ENCODE measurements around the gene ROPN1L.

The ROPN1L gene

GRCh38 chr5:10399839-10400238, 41.8 kb upstream of the ROPN1L start:
- Histone ChIP-seq H3K4ac (ENCODE audit: low read length) (no peak overlapping the region), H3K4me1 (ENCODE audit: control insufficient read depth in 2 of 2, insufficient read depth in 1 of 2, low read depth in 1 of 2, low read length in 2 of 2) (peaks cover 0 to 6% of the 10 kb centered on the region in 2 donors), H3K36me3 (replicated peaks in 1 of 2; ENCODE audit: control insufficient read depth in 2 of 2, insufficient read depth in 2 of 2, low read length in 2 of 2) (peaks cover 11 to 100% of the 10 kb centered on the region in 2 donors), H2BK15ac (ENCODE audit: low read length) (no peak overlapping the region), H2BK120ac (ENCODE audit: low read depth, low read length) (no peak overlapping the region), H3K14ac (ENCODE audit: low read length) (no peak overlapping the region), H2AFZ (ENCODE audit: low read length) (no peak overlapping the region), H4K8ac (ENCODE audit: low read depth, low read length) (no peak overlapping the region), H3K27me3 (ENCODE audit: control insufficient read depth in 3 of 3, insufficient read depth in 3 of 3, low read depth in 1 of 3, low read length in 3 of 3) (no peaks in the 10 kb centered on the region), H3K18ac (ENCODE audit: low read length) (no peak overlapping the region), H2AK5ac (ENCODE audit: low read depth, low read length) (no peak overlapping the region), H3K9ac (ENCODE audit: low read depth, low read length, poor library complexity) (no peak overlapping the region), H2BK5ac (ENCODE audit: low read length) (no peak overlapping the region), H4K91ac (ENCODE audit: low read depth, low read length, poor library complexity) (no peak overlapping the region), H3K79me1 (ENCODE audit: low read depth, low read length) (no peaks in the 10 kb centered on the region), H2BK12ac (ENCODE audit: low read length) (no peak overlapping the region), H3K4me2 (ENCODE audit: insufficient read depth, low read length, poor library complexity, severe bottlenecking) (no peak overlapping the region), H3K27ac (replicated peaks; ENCODE audit: low read length) (no peak overlapping the region), H3K4me3 (ENCODE audit: low read length in 2 of 2) (no peak overlapping the region), H3K23ac (ENCODE audit: low read depth, low read length, poor library complexity) (no peak overlapping the region), H3K9me3 (replicated peaks in 1 of 2; ENCODE audit: control insufficient read depth in 2 of 2, insufficient read depth in 1 of 2, low read depth in 1 of 2, low read length in 2 of 2) (peaks cover 0 to 8% of the 10 kb centered on the region in 2 donors)
- DNase-seq (ENCODE audit: low spot score) = no peak

GRCh38 chr5:10400411-10400810, 41.3 kb upstream of the ROPN1L start:
- no peak overlapping the region for H4K91ac ChIP-seq (ENCODE audit: low read depth, low read length, poor library complexity)
- H3K4me3 ChIP-seq (ENCODE audit: low read length in 2 of 2) = no peak overlapping the region
- H3K14ac ChIP-seq (ENCODE audit: low read length) = no peak overlapping the region
- H3K4me2 ChIP-seq (ENCODE audit: insufficient read depth, low read length, poor library complexity, severe bottlenecking) = no peak overlapping the region
- H2BK15ac ChIP-seq (ENCODE audit: low read length) = no peak overlapping the region
- H3K9ac ChIP-seq (ENCODE audit: low read depth, low read length, poor library complexity) = no peak overlapping the region
- H2AK5ac ChIP-seq (ENCODE audit: low read depth, low read length) = no peak overlapping the region
- H3K18ac ChIP-seq (ENCODE audit: low read length) = no peak overlapping the region
- no peak overlapping the region for H2AFZ ChIP-seq (ENCODE audit: low read length)
- no CpG with 5 or more reads among the region's 2 CpGs for WGBS, 2 donors (ENCODE audit: extremely low coverage in 2 of 2, insufficient read length in 2 of 2, insufficient replicate concordance in 1 of 2)
- no peak for DNase-seq (ENCODE audit: low spot score)
- H3K27me3 ChIP-seq (ENCODE audit: control insufficient read depth in 3 of 3, insufficient read depth in 3 of 3, low read depth in 1 of 3, low read length in 3 of 3) = no peaks in the 10 kb centered on the region
- H2BK120ac ChIP-seq (ENCODE audit: low read depth, low read length) = no peak overlapping the region
- H3K9me3 ChIP-seq (replicated peaks in 1 of 2; ENCODE audit: control insufficient read depth in 2 of 2, insufficient read depth in 1 of 2, low read depth in 1 of 2, low read length in 2 of 2) = peaks cover 0 to 14% of the 10 kb centered on the region in 2 donors
- no peak overlapping the region for H3K4ac ChIP-seq (ENCODE audit: low read length)
- no peak overlapping the region for H3K27ac ChIP-seq (replicated peaks; ENCODE audit: low read length)
- no peak overlapping the region for H4K8ac ChIP-seq (ENCODE audit: low read depth, low read length)
- peaks cover 14 to 100% of the 10 kb centered on the region in 2 donors for H3K36me3 ChIP-seq (replicated peaks in 1 of 2; ENCODE audit: control insufficient read depth in 2 of 2, insufficient read depth in 2 of 2, low read length in 2 of 2)
- H3K23ac ChIP-seq (ENCODE audit: low read depth, low read length, poor library complexity) = no peak overlapping the region
- H2BK12ac ChIP-seq (ENCODE audit: low read length) = no peak overlapping the region
- peaks cover 0 to 6% of the 10 kb centered on the region in 2 donors for H3K4me1 ChIP-seq (ENCODE audit: control insufficient read depth in 2 of 2, insufficient read depth in 1 of 2, low read depth in 1 of 2, low read length in 2 of 2)
- H3K79me1 ChIP-seq (ENCODE audit: low read depth, low read length) = no peaks in the 10 kb centered on the region
- no peak overlapping the region for H2BK5ac ChIP-seq (ENCODE audit: low read length)

DNA sequence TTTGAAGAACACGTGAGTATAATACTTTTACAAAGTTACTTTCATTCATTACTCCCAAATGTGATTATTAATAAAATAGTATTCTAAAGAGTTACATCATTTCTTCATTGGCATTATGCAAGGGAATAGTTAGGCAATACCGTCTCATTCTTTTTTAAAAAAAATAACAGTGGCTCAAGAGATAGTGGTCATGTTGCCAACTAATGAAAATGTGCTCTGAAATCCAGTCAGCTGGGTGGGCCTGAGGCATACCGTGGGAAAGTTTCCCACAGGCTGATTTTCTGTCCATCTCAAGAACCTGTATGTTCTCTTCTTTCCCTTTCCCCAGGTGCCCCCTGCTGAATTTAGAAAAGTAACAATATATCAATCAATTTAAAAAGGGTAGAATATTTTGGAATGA, 40.8 kb upstream of the ROPN1L start:
- Histone ChIP-seq H3K4me2 (ENCODE audit: insufficient read depth, low read length, poor library complexity, severe bottlenecking) (no peak overlapping the region), H3K23ac (ENCODE audit: low read depth, low read length, poor library complexity) (no peak overlapping the region), H3K79me1 (ENCODE audit: low read depth, low read length) (no peaks in the 10 kb centered on the region), H3K27ac (replicated peaks; ENCODE audit: low read length) (no peak overlapping the region), H3K14ac (ENCODE audit: low read length) (no peak overlapping the region), H3K4me1 (ENCODE audit: control insufficient read depth in 2 of 2, insufficient read depth in 1 of 2, low read depth in 1 of 2, low read length in 2 of 2) (peaks cover 0 to 5% of the 10 kb centered on the region in 2 donors), H3K27me3 (ENCODE audit: control insufficient read depth in 3 of 3, insufficient read depth in 3 of 3, low read depth in 1 of 3, low read length in 3 of 3) (no peaks in the 10 kb centered on the region), H4K8ac (ENCODE audit: low read depth, low read length) (no peak overlapping the region), H2AK5ac (ENCODE audit: low read depth, low read length) (no peak overlapping the region), H2AFZ (ENCODE audit: low read length) (no peak overlapping the region), H2BK5ac (ENCODE audit: low read length) (no peak overlapping the region), H3K4ac (ENCODE audit: low read length) (no peak overlapping the region), H4K91ac (ENCODE audit: low read depth, low read length, poor library complexity) (no peak overlapping the region), H3K9me3 (replicated peaks in 1 of 2; ENCODE audit: control insufficient read depth in 2 of 2, insufficient read depth in 1 of 2, low read depth in 1 of 2, low read length in 2 of 2) (peaks cover 1 to 18% of the 10 kb centered on the region in 2 donors), H3K18ac (ENCODE audit: low read length) (no peak overlapping the region), H2BK120ac (ENCODE audit: low read depth, low read length) (no peak overlapping the region), H3K36me3 (replicated peaks in 1 of 2; ENCODE audit: control insufficient read depth in 2 of 2, insufficient read depth in 2 of 2, low read length in 2 of 2) (peaks cover 13 to 100% of the 10 kb centered on the region in 2 donors), H2BK12ac (ENCODE audit: low read length) (no peak overlapping the region), H3K9ac (ENCODE audit: low read depth, low read length, poor library complexity) (no peak overlapping the region), H2BK15ac (ENCODE audit: low read length) (no peak overlapping the region), H3K4me3 (ENCODE audit: low read length in 2 of 2) (no peak overlapping the region)
- WGBS, 2 donors (ENCODE audit: extremely low coverage in 2 of 2, insufficient read length in 2 of 2, insufficient replicate concordance in 1 of 2) = no CpG with 5 or more reads among the region's 3 CpGs
- DNase-seq (ENCODE audit: low spot score) = no peak

- H3K9me3 ChIP-seq (replicated peaks in 1 of 2; ENCODE audit: control insufficient read depth in 2 of 2, insufficient read depth in 1 of 2, low read depth in 1 of 2, low read length in 2 of 2) = peaks cover 3 to 24% of the 10 kb centered on the region in 2 donors
- H3K9ac ChIP-seq (ENCODE audit: low read depth, low read length, poor library complexity) = no peak overlapping the region
- no peak overlapping the region for H3K18ac ChIP-seq (ENCODE audit: low read length)
- no peak overlapping the region for H4K8ac ChIP-seq (ENCODE audit: low read depth, low read length)
- H3K4me1 ChIP-seq (ENCODE audit: control insufficient read depth in 2 of 2, insufficient read depth in 1 of 2, low read depth in 1 of 2, low read length in 2 of 2) = peaks cover 0 to 1% of the 10 kb centered on the region in 2 donors
- no peak overlapping the region for H3K4me3 ChIP-seq (ENCODE audit: low read length in 2 of 2)
- DNase-seq (ENCODE audit: low spot score) = no peak
- H2BK12ac ChIP-seq (ENCODE audit: low read length) = no peak overlapping the region
- no peak overlapping the region for H2AFZ ChIP-seq (ENCODE audit: low read length)
- H2BK15ac ChIP-seq (ENCODE audit: low read length) = no peak overlapping the region
- H2BK5ac ChIP-seq (ENCODE audit: low read length) = no peak overlapping the region
- H2AK5ac ChIP-seq (ENCODE audit: low read depth, low read length) = no peak overlapping the region
- H3K79me1 ChIP-seq (ENCODE audit: low read depth, low read length) = no peaks in the 10 kb centered on the region
- H3K23ac ChIP-seq (ENCODE audit: low read depth, low read length, poor library complexity) = no peak overlapping the region
- H4K91ac ChIP-seq (ENCODE audit: low read depth, low read length, poor library complexity) = no peak overlapping the region
- no peak overlapping the region for H2BK120ac ChIP-seq (ENCODE audit: low read depth, low read length)
- no peaks in the 10 kb centered on the region for H3K27me3 ChIP-seq (ENCODE audit: control insufficient read depth in 3 of 3, insufficient read depth in 3 of 3, low read depth in 1 of 3, low read length in 3 of 3)
- no peak overlapping the region for H3K4ac ChIP-seq (ENCODE audit: low read length)
- H3K14ac ChIP-seq (ENCODE audit: low read length) = no peak overlapping the region
- peaks cover 15 to 100% of the 10 kb centered on the region in 2 donors for H3K36me3 ChIP-seq (replicated peaks in 1 of 2; ENCODE audit: control insufficient read depth in 2 of 2, insufficient read depth in 2 of 2, low read length in 2 of 2)
- no peak overlapping the region for H3K27ac ChIP-seq (replicated peaks; ENCODE audit: low read length)
- no peak overlapping the region for H3K4me2 ChIP-seq (ENCODE audit: insufficient read depth, low read length, poor library complexity, severe bottlenecking)
- no CpG with 5 or more reads among the region's 1 CpG for WGBS, 2 donors (ENCODE audit: extremely low coverage in 2 of 2, insufficient read length in 2 of 2, insufficient replicate concordance in 1 of 2)
Observed at GRCh38 chr5:10401498-10401897, 40.2 kb upstream of the ROPN1L start.
